Neutrophil (primary cell): ENCODE data around the gene CFAP77.

ENCODE experiments used
- H3K27ac ChIP-seq: fragments of 200-600 bp; sonication (generic); 2 replicates; pipeline ENCODE4 v1.5.1; 2016; ENCODE audit warnings: mild to moderate bottlenecking, moderate library complexity
- H3K27me3 ChIP-seq: fragments of 200-600 bp; sonication (generic); 2 replicates; pipeline ENCODE4 v1.6.0; 2016; ENCODE audit warnings: mild to moderate bottlenecking
- H3K36me3 ChIP-seq: fragments of 200-600 bp; sonication (generic); 2 replicates; pipeline ENCODE4 v1.5.1; 2017
- H3K4me1 ChIP-seq, 2 experiments: fragments of 200-600 bp in 1 of 2; sonication (generic) in 1 of 2; 1 replicate in 1 of 2; 2 replicates in 1 of 2; pipeline versions ENCODE4 v1.5.1 to v1.6.1; 2013 to 2016; ENCODE audit warnings: low read depth in 1 of 2, low read length in 1 of 2, mild to moderate bottlenecking in 1 of 2, moderate library complexity in 1 of 2; ENCODE audit not compliant: control insufficient read depth in 1 of 2, insufficient read depth in 1 of 2
- H3K4me3 ChIP-seq, 2 experiments: fragments of 200-600 bp in 1 of 2; sonication (generic) in 1 of 2; 1 replicate in 1 of 2; 2 replicates in 1 of 2; pipeline ENCODE4 v1.5.1; 2013 to 2016; ENCODE audit warnings: low read depth in 1 of 2, low read length in 1 of 2, mild to moderate bottlenecking in 1 of 2, moderate library complexity in 1 of 2
- H3K9me3 ChIP-seq: fragments of 200-600 bp; sonication (generic); 2 replicates; pipeline ENCODE4 v1.5.1; 2016
- CTCF ChIP-seq: fragments of 200-600 bp; sonication (generic); IDR thresholded peaks from 2 replicates; pipeline ENCODE4 v1.5.1; 2016; ENCODE audit warnings: antibody characterized with exemption

CFAP77 gene

DNA sequence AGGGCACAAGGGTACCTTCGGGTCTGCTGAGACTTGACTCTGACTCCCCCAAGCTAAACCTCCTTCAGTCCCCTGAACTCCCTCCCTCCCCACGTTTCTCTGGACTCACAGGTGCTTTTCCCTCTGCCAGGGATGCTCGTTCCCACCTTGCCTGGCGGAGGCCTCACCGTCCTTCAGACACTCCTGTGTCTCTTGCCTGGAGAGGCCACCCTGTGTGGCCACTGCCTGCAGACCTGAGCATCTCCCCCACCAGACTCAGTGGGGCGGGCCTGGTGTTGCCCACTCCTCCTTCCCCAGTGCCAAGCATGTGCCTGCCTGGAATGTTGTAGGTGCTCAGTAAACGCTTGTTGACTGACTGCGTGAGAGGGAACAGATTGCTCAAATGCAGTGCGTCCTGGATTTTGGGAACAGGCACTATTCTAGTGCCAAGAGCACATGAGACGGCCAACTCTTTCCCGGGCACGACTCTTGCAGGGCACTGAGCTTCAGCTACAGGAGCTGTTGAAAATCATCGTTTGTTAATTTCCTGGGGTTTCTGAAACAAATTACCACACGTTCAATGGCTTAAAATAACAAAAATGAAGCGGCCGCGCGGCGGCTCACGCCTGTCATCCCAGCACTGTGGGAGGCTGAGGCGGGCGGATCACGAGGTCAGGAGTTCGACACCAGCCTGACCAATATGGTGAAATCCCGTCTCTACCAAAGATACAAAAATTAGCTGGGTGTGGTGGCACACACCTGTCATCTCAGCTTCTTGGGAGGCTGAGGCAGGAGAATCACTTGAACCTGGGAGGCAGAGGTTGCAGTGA is 101.4 kb downstream of the CFAP77 start:
- Histone ChIP-seq H3K27me3 (peaks cover 55% of the 10 kb centered on the region), H3K4me3 (no peak overlapping the region), H3K4me1 (peaks cover 0 to 6% of the 10 kb centered on the region in 2 experiments), H3K27ac (no peak overlapping the region), H3K9me3 (no peaks in the 10 kb centered on the region), H3K36me3 (no peaks in the 10 kb centered on the region)
- no peak for TF ChIP-seq CTCF

- Histone ChIP-seq H3K36me3 (no peaks in the 10 kb centered on the region), H3K27me3 (peaks cover 55% of the 10 kb centered on the region), H3K4me1 (no peaks in the 10 kb centered on the region), H3K4me3 (no peak overlapping the region), H3K27ac (no peak overlapping the region), H3K9me3 (no peaks in the 10 kb centered on the region)
- no peak for TF ChIP-seq CTCF
These were observed 103.4 kb downstream of the CFAP77 start for GRCh38 chr9:132513416-132513815.

DNA sequence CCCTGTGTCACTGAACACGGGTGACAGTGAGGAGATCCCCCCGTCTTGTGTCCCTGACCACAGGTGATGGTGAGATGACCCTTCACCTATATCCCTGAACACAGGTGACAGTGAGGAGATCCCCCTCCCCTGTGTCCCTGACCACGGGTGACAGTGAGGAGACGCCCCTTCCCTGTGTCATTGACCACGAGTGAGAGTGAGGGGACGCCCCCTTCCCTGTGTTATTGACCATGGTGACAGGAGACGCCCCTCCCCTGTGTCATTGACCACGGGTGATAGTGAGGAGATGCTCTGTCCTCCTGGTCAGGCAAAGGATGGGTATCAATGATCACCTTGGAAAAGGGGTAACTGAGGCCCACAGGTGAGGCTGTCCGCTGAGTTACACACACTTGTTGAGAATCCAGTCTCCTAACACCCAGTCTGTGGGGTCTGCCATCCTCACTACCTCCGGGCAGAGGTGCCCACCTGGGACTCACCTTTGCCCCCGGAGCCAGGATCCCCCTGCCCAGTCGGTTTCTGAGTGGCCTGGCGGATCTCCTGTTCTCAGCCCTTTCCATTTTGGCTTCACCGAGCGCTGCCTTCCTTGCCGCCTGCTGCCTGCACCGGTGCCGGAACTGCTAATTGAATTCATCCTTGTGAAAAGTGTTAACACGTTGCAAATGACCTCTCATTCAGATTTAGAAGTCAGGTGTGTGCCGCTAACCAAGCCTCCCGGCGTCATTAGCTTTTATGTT is 104.2 kb downstream of the CFAP77 start:
- H3K4me3 ChIP-seq = no peak overlapping the region
- H3K9me3 ChIP-seq = no peaks in the 10 kb centered on the region
- no peaks in the 10 kb centered on the region for H3K36me3 ChIP-seq
- H3K27ac ChIP-seq = no peak overlapping the region
- peaks cover 55% of the 10 kb centered on the region for H3K27me3 ChIP-seq
- TF ChIP-seq CTCF = no peak
- no peaks in the 10 kb centered on the region for H3K4me1 ChIP-seq

DNA sequence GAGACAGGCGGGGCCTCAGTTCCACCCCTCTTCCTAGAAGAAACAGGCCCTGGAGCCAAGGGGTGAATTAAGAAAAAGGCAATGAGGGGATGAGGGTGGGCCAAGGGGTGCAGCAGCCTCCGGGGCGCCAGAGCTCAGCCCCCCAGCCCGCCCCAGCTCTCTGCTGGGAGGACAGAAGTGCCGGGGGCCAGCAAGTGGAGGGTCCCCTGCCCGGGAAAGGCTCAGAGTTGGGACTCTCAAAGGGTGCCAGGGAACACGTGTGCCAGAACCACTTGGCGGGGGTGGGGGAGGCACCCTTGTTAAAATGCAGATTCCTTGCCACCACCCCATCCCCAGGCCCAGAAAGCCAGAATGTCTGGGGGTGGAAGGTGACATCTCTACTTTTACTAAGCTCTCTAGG is 104.8 kb downstream of the CFAP77 start:
- Histone ChIP-seq H3K4me1 (no peaks in the 10 kb centered on the region), H3K9me3 (no peaks in the 10 kb centered on the region), H3K4me3 (no peak overlapping the region), H3K27ac (no peak overlapping the region), H3K27me3 (peaks cover 55% of the 10 kb centered on the region), H3K36me3 (no peaks in the 10 kb centered on the region)
- TF ChIP-seq CTCF = no peak

GRCh38 chr9:132516301-132516700 is 106.3 kb downstream of the CFAP77 start:
- H3K9me3 ChIP-seq = no peaks in the 10 kb centered on the region
- TF ChIP-seq CTCF = no peak
- H3K4me3 ChIP-seq = no peak overlapping the region
- H3K27me3 ChIP-seq = peaks cover 55% of the 10 kb centered on the region
- no peaks in the 10 kb centered on the region for H3K4me1 ChIP-seq
- no peaks in the 10 kb centered on the region for H3K36me3 ChIP-seq
- no peak overlapping the region for H3K27ac ChIP-seq
